HG03354 (cell line): Measurements from ENCODE around the gene IL17RC.
"Not testable (repeated sequence)": the region's sequence is repeated elsewhere in the genome, so short reads cannot be mapped to it uniquely, and the experiment has no call there.

ENCODE experiments used
- ATAC-seq: cut with Tn5 transposase; IDR thresholded peaks from one replicate; pipeline ENCODE4 v1.9.1; 2021; ENCODE audit warnings: mild to moderate bottlenecking; ENCODE audit not compliant: unreplicated experiment, poor library complexity, severe bottlenecking

IL17RC gene

GRCh38 chr3:9916734-9917680, at the start of gene IL17RC:
Gene IL17RC (plus strand): TSS chr3:9917098. CDS start chr3:9917316, 218 bp downstream.
- ATAC-seq: no peak

- ATAC-seq: no peak
Observed at GRCh38 chr3:9867106-9867505, 49.8 kb upstream of the IL17RC start.

- ATAC-seq: no peak
Observed at GRCh38 chr3:9869955-9870354, 46.9 kb upstream of the IL17RC start.

GRCh38 chr3:9870978-9871377, 45.9 kb upstream of the IL17RC start:
- no peak for ATAC-seq

- ATAC-seq: not testable (repeated sequence)
Observed at GRCh38 chr3:9872067-9872466, 44.8 kb upstream of the IL17RC start.

- ATAC-seq: no peak
Observed at GRCh38 chr3:9875448-9875847, 41.5 kb upstream of the IL17RC start.

- not testable (repeated sequence) for ATAC-seq
Observed at GRCh38 chr3:9876255-9876654, 40.6 kb upstream of the IL17RC start.

- no peak for ATAC-seq
Observed at GRCh38 chr3:9876991-9877390, 39.9 kb upstream of the IL17RC start.

- no peak for ATAC-seq
Observed at GRCh38 chr3:9878700-9879099, 38.2 kb upstream of the IL17RC start.

GRCh38 chr3:9879830-9880549, 36.9 kb upstream of the IL17RC start, which contains the start of gene CIDEC:
Gene CIDEC (minus strand): TSS chr3:9880253. CDS start chr3:9878486, 1,767 bp downstream.
- no peak for ATAC-seq

- no peak for ATAC-seq
Observed at GRCh38 chr3:9881441-9881840, 35.5 kb upstream of the IL17RC start.

- no peak for ATAC-seq
Observed at GRCh38 chr3:9883706-9884554, 33.0 kb upstream of the IL17RC start.

GRCh38 chr3:9884555-9885165, 32.2 kb upstream of the IL17RC start:
- no peak for ATAC-seq

- ATAC-seq: no peak
Observed at GRCh38 chr3:9886328-9886727, 30.6 kb upstream of the IL17RC start.

- no peak for ATAC-seq
Observed at GRCh38 chr3:9887480-9887879, 29.4 kb upstream of the IL17RC start.

- ATAC-seq: no peak
Observed at GRCh38 chr3:9888540-9888939, 28.4 kb upstream of the IL17RC start.

- no peak for ATAC-seq
Observed at GRCh38 chr3:9889405-9889804, 27.5 kb upstream of the IL17RC start.

- peak; percentile 86 for ATAC-seq
Observed at GRCh38 chr3:9890249-9891071, 26.4 kb upstream of the IL17RC start, which contains the start of gene JAGN1. Gene JAGN1 (plus strand): TSS chr3:9890610. CDS start chr3:9890723, 113 bp downstream.
